HT1080 (cell line): ENCODE measurements around the gene NPAS3. TPM values are rescaled to one million over a fixed set of nuclear protein-coding genes. Genes with fewer than 3 reads are reported as not detected.

Experiments used
- DNase-seq: peaks from one replicate; pipeline ENCODE4 v3.0.0-alpha.2; 2015; ENCODE audit warnings: low read depth
- total RNA-seq: library from RNA; depleted of rRNA; stranded (reverse); fragments of >200 nt; shearing (Covaris generic); gene quantifications from 2 replicates; pipeline ENCODE4 v1.2.3, GENCODE V29; 2014

Gene NPAS3
- total RNA-seq, 1 experiment from 2014 or later, result 0.18 TPM

DNA sequence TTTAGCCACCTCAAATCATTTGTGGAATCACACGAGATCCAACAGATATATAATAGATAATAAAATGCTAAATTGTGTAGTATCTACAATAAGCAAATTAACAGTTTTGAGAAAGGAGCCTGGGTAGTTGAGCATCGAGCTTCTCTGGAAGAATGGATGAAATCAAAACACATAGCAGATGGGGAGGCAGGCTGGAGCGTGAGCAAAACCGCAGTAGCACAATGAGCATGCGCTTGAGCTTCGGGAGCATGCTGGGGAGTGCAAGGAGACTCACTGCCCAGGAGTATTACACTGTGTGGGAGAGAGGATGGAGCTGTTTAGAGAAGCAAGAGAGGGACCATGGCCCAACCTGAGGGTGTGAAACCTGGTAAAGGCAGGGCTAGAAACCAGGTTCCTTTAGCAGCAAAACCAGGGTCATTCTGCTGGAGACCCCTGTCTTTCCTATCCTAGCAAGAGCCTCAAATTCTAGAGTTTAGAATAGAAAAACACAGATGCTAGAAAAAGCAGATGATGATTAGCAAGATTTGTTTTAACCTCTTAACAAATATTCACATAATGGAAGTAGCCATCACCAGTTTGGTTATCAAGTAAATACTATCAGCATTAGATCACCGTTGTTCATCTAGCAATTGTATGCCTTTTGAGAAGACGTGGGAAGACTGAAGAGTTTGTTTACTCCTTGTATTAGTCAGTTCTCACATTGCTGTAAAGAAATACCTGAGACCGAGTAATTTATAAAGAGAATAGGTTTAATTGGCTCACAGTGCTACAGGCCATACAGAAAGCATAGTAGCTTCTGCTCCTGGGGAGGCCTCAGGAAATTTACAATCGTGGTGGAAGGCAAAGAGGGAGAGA lies 527.4 kb downstream of the NPAS3 start:
- no peak for DNase-seq

DNA sequence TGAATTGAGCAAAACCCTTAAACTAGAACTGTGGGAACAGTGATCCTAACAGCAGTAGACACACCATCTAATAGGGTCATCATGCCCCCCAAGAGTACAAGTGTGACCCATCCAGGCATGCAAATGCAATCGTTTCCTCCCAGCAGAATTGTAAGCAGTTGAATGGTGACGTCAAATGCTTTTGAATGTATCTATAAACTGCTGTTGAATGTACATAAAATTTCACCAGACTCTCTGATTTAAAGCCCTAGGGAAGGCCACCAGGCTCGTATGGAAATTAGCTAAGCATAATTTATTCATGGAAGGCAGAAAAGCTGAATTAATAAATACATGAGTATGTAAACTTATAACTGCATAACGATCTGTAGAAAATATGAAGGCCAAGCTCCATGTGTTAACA lies 529.3 kb downstream of the NPAS3 start:
- no peak for DNase-seq

- no peak for DNase-seq
Measured at GRCh38 chr14:33469898-33470297, 531.2 kb downstream of the NPAS3 start.

- DNase-seq, result no peak
Measured at GRCh38 chr14:33471776-33472175, 533.1 kb downstream of the NPAS3 start.

GRCh38 chr14:33475623-33476022 lies 536.9 kb downstream of the NPAS3 start:
- peak; percentile 58 for DNase-seq

GRCh38 chr14:33477797-33478196 lies 539.1 kb downstream of the NPAS3 start:
- DNase-seq, result no peak

- DNase-seq, result no peak
Measured at GRCh38 chr14:33480071-33480886, 541.6 kb downstream of the NPAS3 start.

GRCh38 chr14:33480887-33481184 lies 542.2 kb downstream of the NPAS3 start:
- DNase-seq, result no peak

GRCh38 chr14:33483110-33483509 lies 544.4 kb downstream of the NPAS3 start:
- no peak for DNase-seq

DNA sequence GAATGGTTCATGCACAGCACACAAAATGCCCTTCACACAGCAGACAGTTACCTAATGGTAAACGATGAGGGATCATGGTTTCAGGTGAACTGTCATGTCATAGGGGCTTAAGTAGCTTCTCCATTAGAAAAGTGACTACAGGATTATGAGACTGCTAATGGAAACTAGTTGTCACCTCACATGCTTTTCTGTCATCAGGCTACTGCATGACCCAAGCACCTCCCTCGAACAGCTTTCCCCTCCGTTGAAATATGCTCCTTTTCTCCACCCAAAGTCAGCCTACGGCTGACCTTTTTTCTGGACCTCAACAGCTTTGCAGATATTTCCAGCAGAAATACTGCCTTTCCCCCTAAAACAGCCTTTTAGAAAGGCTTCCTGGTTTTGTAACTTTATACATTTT lies 544.9 kb downstream of the NPAS3 start:
- no peak for DNase-seq

DNA sequence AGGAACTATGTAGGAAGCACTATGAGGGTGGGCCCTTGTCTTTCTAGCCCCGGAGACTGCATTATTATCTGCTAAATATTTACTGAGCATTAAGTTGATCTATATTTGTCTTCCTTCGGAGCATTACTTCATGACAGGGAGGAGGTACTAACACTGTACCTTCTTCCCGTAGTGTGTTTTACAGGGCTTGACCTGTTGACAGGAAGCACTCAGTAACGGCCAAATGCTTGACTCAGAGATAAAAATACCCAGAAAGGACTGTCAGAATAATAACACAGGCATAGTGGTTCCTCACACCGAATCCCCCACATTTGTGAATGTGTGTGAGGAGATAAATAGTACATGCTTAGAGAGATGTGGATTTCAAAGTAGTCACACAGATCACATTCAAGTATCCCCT lies 545.6 kb downstream of the NPAS3 start:
- DNase-seq, result peak; percentile 32

DNA sequence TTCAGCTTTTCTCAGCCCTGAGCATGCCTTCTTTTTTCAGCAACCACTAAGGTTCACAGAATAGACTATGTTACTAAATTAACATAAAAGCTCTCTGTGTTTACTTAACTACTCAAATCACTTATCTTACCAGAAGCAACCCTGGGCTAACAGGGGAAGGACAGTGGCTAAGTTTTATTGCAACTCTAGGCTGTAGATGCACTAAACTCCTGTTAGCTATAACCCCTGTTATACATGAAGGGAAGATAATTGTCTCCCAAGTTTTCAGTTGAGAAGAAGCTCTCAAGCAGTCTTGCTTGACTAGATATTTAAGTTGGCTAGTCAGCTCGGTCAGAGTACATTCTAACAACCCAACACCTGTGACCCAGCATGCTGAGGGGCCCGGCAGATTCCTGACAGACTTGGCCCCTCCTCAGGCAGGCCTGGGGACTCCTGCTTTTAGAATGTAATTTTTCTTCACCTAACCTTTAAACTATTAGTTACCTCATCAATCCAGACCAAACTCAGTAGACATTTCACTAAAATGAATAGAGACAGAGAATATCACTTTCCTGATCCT lies 547.7 kb downstream of the NPAS3 start:
- no peak for DNase-seq

DNA sequence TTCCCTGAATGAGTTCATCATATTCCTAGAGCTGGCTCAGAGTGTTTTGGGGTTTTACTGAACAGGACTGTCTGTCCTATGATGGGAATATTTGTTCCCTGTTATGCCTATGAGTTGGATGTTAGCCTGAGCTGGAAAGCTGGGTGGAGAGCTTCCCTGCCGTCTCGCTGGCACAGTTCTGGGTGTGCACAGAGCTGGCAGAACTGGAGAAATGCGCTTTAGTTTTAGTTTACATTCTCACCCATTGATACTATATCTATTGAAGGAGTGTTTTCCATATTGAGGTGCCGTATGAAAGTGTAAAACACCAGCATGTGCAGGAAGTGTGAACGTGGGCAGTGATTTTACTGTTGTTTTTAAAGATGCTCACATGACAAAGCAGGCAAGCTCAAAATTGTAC lies 549.9 kb downstream of the NPAS3 start:
- no peak for DNase-seq

GRCh38 chr14:33490555-33490954 lies 551.9 kb downstream of the NPAS3 start:
- DNase-seq, result no peak

GRCh38 chr14:33491112-33491511 lies 552.4 kb downstream of the NPAS3 start:
- DNase-seq, result no peak

DNA sequence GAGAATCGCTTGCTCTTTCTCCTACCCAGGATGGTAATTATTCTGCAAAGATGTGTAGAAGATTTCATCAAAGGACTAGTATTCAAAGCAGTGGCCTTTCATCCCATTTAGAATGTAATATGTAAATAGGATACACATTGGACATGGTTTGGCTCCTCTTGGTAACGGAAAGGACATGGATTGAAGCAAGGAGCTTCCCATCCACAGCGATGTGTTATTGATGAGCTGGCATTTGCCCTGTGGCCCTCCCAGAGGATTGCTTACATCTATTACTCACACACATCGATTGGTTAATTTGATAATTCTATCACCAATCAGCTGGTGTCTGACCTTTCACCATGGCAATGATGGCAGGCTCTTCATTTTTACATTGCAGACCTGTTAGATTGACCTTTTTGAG lies 553.8 kb downstream of the NPAS3 start:
- no peak for DNase-seq

DNA sequence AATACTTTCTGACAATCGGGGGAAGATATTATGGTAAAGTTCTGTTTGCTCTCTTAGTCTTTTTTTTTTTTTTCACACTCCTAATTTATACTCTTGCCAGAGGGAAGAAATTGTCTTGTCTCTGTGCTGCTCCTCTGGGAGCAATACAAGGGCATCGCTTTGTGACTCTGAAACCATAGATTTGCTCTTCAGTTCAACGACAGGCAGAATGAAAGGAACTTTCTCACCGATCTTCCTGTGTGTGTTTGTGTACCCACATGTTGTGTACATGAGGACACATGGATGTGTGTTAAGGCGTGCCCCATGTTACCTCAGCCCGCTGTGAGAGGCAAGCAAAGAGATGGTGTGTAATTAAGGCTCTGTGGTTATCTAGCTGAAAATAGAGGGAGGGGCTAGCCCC lies 554.6 kb downstream of the NPAS3 start:
- DNase-seq, result no peak

GRCh38 chr14:33493990-33494389 lies 555.3 kb downstream of the NPAS3 start:
- DNase-seq, result no peak

- no peak for DNase-seq
Measured at GRCh38 chr14:33499687-33500086, 561.0 kb downstream of the NPAS3 start.

DNA sequence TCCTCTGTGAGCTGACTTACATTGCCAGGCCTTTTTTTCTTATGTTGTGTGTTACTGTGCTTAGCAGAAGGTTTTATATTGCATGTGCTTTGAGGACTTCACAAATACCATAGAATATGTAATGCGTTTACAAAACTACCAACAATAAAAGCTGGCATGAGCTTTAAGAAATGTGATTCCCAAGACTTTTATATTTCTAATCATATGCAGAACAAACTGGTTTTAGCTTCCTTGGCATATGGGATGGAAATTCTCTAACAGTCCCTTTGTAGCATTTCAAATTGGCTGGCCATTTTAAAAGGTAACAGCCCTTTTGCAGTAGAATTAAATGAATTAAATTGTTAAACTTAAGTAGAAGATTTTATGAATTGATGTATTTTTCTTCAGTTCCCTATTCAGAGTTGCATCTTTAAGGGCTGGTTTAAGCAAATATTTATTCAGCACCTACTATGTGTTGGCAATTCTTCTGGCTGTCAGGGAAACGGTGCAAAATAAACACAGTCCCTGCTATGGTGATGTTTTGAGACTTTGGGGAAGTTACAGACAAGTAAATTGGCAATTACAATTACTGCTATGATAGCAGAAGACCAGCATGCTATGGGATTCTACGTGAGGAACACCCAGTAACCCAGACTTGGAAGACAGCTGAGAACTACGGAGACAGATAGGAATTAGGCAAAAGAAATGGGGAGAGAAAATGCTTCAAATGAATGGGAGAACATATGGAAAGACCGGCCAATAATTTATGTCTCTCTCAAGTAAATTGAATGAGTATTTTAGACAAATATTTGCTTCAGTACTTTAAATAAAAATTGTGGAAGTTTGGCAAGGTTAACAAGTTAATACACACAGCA lies 565.8 kb downstream of the NPAS3 start:
- DNase-seq, result no peak

DNA sequence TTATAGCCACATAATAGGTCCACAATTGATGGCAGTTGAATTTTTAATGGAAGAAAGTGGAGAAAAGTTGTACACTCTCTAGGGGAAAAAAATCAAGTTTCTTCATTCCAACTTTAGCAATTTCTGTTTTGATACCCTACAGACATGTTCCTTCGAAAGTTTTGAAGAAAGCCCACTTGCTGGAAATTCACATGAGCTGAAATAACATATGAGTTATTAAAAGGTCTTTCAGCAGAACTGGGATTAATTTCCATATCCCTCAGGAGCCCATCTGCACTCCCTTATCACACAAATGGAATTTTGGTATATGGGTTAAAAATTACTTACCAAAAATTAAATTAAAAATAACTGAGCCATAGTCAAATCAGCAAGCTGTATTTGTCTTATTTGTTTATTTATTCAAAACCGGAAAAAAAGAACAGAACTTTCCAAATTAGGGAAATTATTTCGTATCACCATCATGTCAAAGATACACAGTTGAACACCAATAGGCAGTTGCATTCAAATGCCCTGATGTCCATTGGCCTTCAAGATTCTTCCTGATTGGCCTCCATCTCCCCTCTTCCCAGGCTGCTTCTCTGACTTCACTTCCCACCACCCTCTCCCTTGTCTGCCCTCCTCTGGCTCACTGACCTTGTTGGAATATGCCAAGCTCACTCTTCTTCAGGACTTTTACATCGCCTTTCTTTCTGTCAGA lies 566.7 kb downstream of the NPAS3 start:
- DNase-seq, result no peak
